HG02642 (cell line): ENCODE data around the gene NR1D2.

Experiments
- ATAC-seq: cut with Tn5 transposase; IDR thresholded peaks from one replicate; pipeline ENCODE4 v1.9.1; 2021; ENCODE audit warnings: mild to moderate bottlenecking; ENCODE audit not compliant: unreplicated experiment, poor library complexity

The NR1D2 gene

DNA sequence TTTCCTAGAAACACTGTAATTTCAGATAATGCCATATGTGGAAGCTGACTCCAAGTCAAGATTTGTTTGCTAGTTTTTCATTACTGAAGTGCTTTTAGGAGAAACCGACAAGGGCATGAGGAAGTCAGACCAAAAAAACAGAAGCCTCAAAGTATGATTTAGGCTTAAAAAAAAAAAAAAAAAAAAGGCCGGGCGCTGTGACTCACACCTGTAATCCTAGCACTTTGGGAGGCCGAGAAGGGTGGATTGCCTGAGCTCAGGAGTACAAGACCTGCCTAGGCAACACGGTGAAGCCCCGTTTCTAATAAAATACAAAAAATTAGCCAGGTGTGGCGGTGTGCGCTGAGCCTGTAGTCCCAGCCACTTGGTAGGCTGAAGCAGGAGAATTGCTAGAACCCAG lies 16.6 kb upstream of the NR1D2 start:
- ATAC-seq: no peak

DNA sequence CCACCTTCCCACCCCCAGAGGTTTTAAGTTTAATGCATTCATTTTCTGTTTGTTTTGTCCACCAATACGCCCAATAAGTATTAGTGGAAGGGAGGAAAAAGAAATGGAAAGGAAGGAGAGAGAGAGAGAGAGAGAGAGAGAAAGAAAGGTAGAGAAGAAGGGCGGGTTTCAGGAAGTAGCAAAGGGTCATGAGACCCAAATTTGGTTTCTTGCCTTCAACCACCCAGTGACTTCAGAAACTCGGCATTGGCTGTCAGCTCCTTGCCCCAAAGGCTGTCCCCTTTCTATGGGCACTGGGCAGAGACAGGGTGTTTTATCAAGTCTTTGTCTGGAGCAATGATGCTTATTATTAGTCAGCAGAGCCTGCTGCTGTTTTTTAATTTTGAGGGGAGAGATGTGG lies 13.5 kb upstream of the NR1D2 start:
- ATAC-seq: no peak

DNA sequence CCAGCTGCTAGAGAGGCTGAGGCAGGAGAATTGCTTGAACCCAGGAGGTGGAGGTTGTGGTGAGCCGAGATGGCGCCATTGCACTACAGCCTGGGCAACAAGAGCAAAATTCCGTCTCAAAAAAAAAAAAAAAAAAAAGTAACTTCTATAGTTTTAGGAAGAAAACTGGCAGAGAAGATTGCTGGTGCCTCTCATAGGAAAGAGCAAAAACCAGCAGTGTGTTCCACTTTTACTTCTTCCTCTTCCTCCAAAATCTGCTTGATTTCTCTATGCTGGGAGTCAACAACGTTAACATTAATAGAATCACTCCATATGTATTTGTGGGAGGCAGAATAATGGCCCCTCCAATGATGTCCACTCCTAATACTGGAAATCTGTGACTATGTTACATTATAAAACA lies 12.5 kb upstream of the NR1D2 start:
- no peak for ATAC-seq

DNA sequence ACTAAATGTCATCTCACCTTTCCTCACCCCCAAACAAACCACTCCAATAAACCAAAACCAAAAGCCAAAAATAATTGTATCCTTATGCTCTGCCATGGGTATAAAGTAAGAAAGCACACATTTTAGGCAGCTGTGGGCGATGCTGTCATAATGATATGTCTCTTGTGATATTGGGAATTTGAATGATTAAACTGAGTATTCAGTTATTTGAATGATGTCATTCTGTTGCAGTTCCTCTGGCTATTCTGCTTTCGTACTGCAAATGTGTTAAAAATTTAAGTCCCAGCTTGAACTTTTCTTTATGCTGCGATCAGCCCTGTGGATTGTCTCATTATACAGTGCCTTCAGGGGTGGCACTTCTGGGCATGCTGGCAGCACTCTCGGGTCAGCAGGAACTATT lies 10.8 kb upstream of the NR1D2 start:
- no peak for ATAC-seq

DNA sequence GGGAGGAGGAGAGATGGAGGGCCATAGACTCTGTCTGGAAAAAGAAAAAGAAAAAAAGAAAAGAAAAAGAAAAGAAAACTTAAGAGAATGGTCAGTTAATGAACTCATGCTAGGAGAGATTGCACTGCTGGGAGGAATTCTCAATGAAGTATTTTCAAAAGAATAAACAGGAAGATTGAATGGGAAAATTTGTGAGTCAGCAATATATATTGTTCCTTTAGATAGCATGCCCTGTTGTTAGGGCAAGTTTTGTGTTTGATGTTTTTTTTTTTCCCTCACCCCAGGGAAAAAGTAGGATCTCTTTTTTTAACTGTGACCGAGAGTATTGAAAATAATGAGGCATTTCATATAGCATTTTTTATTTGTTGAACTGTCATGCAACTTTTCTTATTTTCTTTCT lies 7.8 kb upstream of the NR1D2 start:
- no peak for ATAC-seq

DNA sequence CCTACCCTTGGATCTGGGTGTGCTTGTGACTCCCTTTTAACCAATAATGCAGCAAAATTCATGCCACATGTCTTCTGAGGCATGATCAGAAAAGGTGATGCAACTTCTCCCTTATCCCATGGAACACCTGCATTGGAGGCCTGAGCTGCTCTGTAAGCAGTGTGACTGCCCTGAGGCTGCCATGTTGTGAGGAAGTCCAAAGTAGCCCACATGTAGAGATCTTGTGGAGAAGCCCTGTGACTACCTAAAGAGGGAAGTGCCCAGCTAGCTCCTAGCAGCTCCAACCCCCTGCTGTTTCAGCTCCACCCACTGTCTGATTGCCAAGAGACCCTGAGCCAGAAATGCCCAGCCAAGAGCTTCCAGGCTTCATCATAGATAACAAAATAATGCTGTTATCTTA lies 6.4 kb upstream of the NR1D2 start:
- ATAC-seq: no peak

DNA sequence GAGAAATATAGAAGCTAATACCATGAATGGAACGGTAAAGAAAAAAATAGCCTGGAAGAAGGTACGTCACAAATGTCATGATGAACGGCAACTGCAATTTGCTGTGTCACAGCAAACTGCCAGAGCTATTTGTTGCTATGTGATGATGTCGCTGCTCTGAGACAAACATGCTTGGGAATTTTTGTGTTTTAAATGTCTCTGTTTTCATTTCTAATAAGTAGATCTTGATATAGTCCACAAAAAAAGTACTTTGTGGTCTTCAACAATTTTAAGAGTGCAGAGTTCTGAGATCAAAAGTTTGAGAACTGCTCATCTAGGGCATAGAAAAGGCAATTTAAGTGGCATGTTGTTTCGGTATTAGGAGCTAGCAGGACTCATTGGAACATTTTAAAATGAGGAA lies 4.3 kb upstream of the NR1D2 start:
- no peak for ATAC-seq

DNA sequence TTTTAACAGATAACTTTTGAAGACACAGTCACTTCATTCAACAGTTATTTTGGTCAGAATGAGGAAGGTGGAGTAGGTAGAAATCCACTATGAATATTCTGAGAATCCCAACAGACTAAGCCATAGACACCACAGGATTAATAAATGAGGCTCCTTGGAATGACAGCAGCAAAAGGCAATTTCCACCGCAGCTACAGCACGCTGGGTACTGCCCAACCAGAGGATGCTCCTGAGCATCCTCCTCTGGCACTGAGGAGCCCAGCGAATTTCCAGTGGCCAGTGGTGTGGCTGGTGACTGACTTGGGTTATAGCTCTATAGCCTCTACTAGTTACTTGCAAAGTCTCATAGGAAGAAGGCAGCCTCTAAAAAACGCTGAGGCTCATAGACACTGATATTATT lies 3.6 kb upstream of the NR1D2 start:
- ATAC-seq: no peak

DNA sequence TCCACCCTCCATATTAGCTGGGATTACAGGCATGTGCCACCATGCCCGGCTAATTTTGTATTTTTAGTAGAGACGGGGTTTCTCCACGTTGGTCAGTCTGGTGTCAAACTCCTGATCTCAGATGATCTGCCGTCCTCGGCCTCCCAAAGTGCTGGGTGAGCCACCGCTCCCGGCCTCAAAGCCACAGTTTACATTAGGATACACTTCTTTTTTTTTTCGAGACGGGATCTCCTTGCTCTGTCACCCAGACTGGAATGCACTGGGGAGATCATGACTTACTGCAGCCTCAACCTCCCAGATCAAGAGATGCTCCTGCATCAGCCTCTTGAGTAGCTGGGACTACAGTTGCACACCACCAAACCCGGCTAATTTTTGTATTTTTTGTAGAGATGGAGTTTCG lies 2.5 kb upstream of the NR1D2 start:
- no peak for ATAC-seq

DNA sequence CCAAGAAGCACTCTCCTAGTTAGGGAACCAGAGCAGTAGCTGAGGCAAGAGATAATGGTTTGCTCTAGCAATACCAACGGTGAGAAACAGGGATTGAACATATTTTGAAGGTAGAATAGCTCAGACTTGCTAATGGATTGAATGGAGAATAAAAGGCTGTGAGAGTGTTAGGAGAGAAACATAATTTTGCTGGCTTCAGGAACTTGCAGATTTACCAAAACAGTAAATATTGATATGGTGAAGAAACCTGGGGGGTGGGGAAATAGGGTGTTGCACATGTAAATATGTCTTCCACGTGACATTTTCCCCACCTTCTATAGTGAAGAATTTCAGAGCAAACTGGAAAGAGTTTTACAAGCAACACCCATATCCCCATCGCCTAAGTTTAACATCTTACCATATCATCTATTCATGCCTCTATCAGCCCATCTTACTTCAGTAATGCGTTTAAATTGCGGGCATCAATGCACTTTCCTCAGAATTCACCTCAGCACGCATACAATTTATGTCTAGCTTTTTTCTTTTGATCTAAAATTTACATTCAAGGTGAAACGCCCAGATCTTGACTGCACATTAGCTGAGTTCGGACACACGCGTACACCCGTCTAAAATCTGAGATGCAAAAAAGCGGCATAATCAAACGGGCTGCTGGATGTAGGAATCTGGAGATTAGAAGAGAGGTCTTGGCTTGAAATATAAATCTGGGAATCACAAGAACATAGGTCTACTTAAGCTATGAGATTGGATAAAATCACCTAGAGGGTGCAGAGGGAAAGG lies 891 bp upstream of the NR1D2 start:
- no peak for ATAC-seq

DNA sequence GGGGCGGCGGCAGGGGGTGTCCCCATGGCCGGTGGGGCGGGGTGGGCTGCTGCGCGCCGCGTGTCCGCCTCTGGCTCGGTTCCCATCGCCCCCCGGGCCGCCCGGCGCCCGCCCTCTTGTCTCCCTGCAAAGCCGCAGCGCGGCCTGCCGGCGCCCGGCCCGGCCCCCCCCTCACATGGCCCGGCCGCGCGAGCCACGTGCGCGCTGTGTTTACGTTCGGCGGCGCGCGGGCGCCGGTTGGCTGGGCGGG lies 502 bp downstream of the NR1D2 start:
- ATAC-seq: no peak

DNA sequence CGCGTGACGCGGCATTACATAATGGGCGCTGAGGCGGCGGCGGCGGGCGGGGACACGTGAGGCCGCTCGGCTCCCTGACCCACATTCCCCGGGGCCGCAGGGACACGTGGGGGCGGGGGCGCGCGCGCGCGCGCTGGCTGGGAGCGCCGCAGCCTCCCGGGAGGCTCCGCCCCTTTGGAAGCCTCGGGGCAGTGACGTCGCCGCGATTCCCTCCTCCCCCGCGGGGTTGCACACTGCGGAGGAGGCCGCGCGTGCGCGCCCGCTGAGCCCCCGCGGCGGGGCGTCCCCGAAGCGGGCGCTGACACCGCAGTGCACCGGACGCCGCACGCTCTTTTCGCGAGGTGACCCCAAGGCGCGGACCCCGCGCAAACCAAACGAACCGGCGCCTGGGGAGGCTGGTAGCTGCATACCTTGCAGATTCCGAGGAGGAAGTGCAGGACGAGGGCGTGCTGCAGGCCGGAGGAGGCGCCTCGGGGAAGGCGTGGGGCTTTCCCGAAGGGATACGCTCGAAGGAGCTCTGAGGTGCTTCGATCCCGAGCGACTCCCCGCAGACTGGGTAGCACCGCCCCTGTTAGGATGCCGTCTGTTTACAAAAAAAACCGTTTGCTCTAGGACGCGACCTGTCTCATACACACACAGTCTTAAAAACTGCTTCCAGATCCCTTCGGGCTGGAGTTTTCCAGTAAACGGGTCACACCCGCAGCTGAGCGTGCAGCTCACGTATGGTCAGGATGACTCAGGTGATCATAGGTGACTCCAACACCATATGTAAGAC lies 1.0 kb downstream of the NR1D2 start:
- ATAC-seq: peak; percentile 88

DNA sequence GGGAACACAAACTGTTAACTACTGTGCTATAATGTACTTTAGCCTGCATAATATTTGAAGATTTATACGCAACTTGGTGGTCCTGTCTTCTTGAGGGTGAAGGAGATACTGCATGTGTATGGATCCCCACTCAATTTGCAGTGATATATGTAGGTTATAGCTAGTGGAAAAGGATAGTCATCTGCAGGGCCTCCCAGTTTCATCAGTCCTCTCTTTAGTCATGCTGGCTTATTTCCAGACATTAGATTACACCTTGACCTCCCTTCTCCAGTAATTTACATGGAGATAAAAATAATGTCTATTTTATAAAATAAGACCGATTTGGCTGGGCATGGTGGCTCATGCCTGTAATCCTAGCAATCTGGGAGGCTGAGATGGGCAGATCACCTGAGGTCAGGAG lies 3.7 kb downstream of the NR1D2 start:
- no peak for ATAC-seq

DNA sequence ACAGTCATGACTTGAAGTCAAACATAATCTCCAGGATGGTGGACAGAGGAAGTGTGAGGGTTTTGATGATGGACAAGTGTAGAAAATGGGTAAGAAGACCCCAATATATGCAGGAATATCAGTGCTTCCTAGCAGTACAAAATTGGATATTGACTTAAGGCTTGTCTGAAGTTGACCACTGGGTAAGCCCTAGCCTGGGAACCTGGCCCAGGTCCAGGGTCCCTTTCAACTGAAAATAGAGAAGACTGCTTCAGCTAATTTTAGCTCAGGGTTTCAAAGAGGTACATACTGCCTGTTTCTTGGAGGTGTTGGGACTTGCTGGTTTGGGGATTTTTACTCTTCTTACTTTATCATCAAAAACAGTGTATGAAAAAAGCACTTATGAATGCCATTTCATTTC lies 4.7 kb downstream of the NR1D2 start:
- ATAC-seq: no peak

DNA sequence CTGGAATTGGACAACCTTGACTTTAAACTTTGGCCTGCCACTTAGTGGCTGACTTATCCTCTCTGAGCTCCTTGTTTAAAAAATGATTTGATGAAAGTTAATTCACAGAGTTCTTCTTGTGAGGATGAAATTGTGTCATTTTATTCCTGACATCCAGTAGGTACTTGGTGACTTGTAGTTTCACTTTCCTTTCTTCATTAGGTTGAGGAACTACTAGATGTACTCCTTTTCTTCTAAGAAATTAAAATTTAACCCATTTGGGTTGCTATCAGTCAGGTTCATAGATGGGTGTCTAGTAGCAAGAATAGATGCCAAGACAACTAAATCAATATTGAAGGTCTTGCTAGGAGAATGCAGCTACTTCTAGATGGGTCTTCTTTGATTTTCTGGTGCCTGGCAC lies 5.2 kb downstream of the NR1D2 start:
- ATAC-seq: no peak

DNA sequence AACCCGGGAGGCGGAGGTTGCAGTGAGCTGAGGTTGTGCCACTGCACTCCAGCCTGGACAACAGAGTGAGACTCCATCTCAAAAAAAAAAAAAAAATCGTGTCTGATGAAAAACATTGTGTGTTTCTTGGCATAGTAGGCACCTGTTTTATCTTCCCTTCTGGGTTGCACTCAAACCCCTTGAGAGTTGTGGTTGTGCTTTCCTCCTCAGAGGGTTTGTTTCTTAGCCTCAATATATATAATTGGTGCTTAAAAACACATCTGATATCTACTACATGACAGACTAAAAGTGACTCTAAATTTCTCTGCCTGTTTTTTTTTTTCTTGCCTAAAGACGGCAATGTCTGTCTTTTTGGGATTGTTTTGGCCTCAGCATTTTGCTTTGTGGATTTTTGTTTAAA lies 7.6 kb downstream of the NR1D2 start:
- ATAC-seq: peak; percentile 58

DNA sequence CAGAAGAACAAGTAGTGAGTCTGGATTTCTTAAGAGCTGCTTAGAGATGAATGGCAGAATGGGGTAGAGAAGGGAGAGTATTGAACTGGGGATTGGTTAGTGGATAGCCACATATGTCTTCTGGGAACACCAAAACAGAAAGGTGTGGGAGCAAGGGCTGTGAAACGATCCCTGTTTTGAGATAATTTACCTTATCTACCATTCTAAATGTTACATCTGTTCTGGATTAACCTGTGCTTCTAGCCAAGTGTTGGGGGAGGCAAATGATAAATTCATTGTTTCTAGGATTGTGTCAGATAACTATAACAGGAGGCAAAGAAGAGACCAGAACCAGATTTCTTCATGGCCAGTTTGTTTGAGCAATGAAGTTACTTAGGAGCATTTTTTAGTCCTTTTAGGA lies 8.4 kb downstream of the NR1D2 start:
- no peak for ATAC-seq

DNA sequence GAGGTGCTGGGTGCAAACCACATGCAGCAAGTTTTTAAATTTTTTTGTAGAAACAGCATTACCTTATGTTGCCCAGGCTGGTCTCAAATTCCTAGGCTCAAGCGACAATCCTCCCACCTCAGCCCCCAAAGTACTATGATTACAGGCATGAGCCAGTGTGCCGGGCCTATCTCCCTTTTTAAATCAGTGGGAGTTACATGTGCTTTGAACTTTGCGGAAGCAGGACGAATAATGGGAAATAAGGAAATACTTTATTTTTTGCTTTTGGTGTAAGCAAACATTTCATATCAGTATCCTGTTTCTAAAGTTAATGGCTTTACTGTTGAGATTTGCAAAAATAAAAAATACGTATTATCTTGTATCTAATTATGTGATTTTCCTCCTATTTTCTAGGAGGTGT lies 9.1 kb downstream of the NR1D2 start:
- no peak for ATAC-seq

DNA sequence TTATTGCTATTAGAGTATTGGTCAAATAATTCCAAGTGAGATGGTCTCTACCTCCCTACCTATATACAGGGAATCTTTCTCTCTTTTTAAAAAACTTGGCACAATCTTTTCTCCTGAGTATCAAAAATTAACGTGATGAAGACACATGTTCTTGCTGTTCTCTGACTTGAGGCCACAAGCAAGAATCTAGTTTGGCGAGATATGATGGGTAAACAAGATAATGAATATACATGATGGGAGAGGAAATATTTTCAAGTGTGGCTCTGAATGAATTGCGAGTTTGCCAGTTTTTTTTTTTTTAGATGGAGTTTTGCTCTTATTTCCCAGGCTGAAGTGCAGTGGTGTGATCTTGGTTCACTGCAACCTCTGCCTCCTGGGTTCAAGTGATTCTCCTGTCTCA lies 11.6 kb downstream of the NR1D2 start:
- no peak for ATAC-seq

DNA sequence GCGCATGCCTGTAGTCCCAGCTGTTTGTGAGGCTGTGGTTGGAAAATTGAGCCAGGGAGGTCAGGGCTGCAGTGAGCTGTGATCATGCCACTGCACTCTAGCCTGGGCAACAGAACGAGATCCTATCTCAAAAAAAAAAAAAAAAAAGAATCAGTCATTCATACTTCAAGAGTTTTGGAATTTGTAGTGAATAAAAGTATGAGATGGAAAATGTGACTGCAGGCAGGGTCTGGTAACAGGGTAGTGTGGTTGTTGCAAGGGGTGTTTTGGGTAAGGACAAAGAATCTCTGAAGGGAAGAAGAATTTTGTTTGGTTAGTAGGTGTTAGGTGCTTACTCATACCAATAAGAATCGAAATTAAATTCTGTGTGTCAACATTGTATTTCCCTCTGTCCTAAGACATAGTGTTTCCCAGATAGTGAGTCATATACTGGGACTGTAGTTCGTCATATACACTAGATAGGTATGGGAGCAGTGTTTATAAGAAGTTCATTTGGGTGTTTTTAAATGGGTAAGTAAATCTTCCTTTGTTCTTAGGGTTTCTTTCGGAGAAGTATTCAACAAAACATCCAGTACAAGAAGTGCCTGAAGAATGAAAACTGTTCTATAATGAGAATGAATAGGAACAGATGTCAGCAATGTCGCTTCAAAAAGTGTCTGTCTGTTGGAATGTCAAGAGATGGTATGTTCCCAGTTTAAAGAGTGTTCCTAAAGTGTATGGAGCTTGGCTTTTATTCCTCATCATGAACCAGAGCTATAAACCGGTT lies 14.2 kb downstream of the NR1D2 start:
- no peak for ATAC-seq

DNA sequence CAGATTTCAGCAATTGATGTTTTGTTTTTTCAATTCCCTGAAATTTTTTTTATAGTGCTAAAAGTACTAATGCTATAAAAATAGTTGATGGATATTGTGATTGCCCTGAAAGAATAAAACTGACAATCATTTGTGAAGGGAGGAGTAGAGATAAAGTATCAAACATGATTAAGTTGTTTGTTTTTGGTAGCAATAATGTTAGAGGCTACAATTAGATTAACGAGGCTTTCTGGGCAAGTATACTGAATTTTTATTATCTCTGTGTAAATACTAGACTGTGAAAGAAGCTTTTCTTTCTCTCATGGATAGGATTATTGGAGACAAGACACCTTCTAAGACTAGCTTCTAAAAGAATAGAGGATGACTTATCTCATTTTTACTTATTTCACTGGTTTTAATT lies 15.6 kb downstream of the NR1D2 start:
- ATAC-seq: no peak

DNA sequence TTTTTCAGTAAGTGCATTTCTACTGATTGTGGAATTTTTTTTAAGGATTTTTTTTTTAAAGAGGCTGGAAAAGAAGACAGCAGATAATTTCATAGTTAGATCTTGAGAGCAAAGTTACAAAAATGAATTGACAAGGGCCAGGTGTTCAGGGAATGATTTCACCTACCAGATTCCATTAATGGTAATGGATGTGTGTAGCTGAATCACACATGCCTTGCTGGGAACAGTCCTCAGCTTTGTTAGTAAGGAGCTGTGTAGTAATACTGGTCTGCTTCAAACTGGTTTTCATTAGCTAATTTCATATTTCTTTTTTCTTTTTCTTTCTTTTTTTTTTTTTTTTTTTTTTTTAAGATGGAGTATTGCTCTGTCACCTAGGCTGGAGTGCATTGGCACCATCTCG lies 16.0 kb downstream of the NR1D2 start:
- no peak for ATAC-seq
